Stimulated activated CD4-positive, alpha-beta T cell treated with anti-CD3 and anti-CD28 coated beads, TNF-alpha, amount 100 ng/mL, for 4 hours (primary cell): ENCODE data around the gene LTBP3.
A peak's percentile ranks its signal among the peaks of the same experiment; 100 is the strongest.

ENCODE experiments used
- DNase-seq, 3 experiments: peaks; one replicate each; pipeline ENCODE4 v3.0.0-alpha.2; 2020; ENCODE audit warnings: low read depth in 3 of 3

The LTBP3 gene

DNA sequence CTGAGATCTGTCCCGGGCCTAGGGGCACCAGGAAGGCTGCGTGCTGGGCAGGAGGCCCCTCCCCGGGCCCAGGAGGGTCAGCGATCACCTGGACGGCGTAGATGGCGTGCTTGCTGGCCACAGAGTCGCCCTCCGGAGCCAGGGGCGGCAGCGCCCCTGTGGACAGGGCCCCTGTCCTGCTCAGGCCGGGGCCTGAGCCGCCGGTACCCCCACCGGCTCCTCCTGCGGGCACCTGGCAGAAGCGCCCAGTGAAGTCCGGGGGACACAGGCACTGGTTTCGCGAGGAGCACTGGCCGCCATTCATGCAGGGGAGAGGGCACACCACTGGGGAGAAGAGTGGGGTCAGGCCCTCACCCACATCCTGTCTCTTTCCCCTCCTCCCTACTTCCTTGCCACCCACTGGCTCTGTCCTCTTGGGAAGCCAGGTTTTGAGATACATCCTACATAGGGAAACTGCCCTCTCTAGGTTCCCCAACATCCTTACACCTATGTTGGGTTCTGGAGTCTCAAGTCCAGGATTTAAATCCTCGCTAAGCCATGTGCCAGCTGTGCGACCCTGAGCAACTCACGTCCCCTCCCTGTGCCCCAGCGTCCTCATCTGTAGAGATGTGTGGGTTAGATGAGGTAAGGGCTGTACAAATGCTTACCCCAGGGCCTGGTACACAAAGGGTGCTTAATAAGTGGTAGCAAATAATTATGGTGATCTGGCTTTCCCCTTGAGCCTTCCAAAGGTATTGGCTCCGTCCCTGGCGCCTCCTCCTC is 3.9 kb downstream of the LTBP3 start:
- no peak for DNase-seq

DNA sequence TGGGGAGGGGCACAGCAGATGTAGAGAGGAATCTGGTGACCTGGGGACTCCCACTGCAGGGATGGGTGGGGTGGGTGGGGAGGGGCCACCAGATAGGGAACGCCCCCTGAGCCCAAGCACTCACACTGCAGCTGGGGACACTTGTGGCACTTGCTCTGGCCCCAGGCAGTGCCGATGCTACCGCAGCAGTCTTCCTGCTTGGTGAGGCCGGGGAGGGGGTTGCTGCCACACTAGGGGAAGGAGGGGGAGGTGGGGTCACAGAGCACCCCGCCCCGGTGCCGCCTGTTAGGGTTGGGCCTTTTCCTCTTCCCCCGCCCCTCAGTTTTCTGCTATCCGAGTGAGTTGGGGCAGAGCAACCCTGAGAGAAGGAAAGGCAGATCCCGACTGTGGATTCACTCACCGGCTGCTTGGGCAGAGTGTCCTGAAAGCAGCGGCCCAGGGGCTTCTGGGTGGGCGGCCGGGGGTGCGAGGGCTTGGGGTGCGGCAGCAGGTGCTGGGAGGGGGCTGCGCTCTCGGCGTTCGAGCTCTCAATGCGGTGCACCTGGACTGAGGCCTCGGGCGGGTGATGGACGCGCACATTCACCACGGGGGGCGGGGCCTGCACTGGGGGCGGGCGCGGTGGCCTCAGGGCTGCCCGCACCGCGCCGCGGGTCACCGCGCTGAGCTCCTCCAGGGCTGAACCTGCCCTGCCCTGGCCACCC is 4.7 kb downstream of the LTBP3 start:
- DNase-seq = peak in 1 of 3 experiments; percentile 47

- no peak for DNase-seq
These were observed 5.7 kb downstream of the LTBP3 start for GRCh38 chr11:65552388-65552951.

GRCh38 chr11:65551572-65552387 is 6.4 kb downstream of the LTBP3 start:
- DNase-seq = no peak

DNA sequence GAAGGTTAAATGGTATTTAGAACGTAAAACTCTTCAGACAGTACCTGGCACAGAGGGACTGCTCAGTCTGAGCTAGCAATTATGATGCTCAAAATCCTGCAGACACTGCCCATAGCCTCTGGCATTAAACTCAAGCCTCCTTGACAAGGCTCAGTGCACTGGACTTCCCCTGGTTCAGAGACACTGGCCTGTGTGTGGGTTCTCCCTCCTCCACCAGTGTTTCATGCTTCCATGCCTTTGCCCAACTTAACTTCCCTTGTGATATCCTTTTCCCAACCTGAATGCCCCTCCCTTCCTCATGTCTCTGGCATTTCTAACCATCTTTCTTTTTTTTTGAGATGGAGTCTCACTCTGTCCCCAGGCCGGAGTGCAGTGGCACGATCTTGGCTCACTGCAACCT is 9.1 kb downstream of the LTBP3 start:
- DNase-seq = no peak

GRCh38 chr11:65548395-65548794 is 9.8 kb downstream of the LTBP3 start:
- no peak for DNase-seq

DNA sequence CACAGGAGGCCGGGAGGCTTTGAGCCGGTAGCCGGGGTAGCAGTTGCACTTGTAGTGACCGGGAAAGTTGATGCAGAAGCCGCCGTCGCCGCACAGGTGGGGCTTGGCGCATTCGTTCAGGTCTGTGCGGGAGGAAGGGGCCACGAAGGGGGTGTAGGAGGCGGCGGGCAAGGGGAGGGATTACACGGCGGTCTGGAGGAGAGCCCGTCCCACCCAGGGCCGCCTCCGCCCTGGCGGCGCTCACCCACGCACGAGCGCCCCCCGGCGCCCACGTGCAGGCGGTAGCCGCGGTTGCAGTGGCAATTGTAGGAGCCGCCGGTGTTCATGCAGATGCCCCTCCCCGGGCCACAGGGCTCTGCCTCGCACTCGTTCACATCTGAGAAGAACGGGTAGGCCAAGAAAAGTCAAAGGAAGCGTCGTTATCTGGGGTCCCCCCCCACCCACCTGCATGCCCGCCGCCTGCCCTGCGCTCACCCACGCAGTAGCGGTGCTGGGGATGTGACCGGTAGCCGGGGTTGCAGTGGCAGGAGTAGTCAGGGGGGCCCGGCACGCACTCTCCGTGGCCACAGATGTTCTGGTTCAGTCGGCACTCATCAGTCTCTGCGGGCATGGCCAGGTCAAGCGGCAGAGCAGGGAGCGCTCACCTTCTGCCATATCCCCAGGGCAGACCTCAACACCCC is 10.6 kb downstream of the LTBP3 start:
- no peak for DNase-seq

DNA sequence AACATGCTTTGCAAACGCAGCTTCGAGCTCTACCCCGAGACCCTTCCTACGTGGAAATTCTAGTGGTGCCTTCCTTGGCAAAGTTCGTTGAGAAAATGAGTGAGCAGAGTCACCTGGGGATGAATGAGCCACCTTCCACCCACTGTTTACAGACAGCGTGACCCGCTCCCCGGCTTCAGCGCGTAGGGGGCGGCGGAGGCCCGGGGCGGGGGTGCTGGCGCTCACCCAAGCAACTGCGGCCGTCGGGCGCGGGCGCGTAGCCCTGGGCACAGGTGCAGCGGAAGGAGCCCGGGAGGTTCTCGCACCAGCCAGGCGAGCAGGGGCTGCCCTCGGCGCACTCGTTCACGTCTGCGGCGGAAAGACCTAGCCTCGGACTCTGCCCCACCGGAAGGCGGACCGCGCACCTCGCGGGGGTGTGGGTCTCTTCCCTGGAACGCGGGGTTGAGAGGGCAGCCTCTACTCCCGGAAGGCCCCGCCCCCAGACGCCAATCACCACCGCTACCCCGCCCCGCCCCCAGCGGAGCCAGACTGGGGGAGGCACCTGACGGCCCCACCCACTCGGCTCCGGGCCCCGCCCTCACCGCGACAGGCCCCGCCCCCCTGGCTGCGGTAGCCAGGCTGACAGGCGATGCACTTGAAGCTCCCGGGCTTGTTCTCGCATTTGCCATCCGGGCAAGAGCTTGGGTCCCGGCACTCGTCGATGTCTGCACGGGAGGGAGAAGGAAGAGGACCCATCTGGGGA is 11.8 kb downstream of the LTBP3 start:
- peak; percentile 98 to 99 (median 98) for DNase-seq

- DNase-seq = no peak
These were observed 12.3 kb downstream of the LTBP3 start for GRCh38 chr11:65545853-65546216.

DNA sequence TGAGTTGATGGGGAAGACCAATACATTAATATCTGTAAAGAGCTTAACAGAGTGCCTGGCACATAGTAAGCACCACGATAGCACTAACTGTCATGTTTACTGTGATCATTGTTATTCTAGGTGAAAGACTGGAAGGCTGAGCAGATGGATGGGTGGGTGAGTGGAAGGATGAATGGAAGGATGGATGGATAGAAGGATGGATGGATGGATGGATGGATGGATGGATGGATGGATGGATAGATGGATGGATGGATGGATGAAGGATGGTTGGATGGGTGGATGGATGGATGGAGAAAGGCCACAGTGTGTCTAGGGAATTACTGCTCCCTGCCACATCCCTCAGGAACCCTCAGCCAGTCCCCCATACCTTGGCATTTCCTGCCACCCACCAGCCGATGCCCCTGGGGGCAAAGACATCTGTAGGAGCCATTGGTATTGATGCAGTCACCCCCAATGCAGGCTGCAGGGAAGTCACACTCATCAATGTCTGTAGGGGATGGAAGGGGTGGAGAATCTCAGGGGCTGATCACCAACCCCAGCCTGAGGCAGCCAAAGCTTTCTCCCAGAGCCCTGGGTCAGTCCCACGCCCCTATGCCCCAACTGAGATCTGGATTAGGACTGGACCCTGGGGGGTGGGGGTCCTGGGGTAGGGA is 15.3 kb downstream of the LTBP3 start:
- DNase-seq = no peak

- no peak for DNase-seq
These were observed 16.8 kb downstream of the LTBP3 start for GRCh38 chr11:65541093-65541982.

DNA sequence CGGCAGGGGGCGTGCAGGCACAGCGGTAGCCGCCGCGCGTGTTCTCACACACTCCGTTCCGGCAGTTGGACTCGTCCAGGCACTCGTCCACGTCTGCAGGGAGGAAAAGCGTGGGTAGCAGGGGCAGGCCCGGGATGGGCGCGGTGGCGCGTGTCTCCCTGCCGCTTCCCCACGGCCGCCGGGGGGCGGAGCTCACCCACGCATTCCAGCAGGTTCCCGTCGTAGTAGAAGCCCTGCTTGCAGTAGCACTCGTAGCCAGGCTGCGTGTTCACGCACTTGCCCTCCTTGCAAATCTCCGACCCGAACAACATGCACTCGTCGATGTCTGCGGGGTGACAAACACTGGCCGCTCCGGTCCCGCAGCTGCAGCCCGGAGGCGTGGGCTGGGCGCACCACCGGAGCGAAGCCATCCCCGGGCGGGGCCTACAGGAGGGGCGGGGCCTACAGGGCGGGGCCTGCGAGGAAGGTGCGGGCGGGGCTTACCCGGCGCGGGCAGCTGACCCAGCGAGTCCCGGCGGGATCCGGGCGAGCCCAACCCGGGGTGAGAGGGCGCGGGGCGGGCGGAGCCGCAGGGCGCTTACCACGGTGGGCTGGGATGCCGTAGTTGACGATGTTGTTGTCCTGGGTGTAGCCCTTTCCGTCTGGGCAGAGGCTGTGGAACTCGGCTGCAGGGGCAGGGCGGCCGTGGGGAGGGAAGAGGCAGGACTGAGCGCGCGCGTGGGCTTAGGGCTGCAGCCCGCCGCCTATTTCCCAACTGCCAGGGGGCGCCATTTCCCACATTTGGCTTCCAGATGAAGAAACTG is 17.7 kb downstream of the LTBP3 start:
- DNase-seq = peak; percentile 79 to 87 (median 80)

DNA sequence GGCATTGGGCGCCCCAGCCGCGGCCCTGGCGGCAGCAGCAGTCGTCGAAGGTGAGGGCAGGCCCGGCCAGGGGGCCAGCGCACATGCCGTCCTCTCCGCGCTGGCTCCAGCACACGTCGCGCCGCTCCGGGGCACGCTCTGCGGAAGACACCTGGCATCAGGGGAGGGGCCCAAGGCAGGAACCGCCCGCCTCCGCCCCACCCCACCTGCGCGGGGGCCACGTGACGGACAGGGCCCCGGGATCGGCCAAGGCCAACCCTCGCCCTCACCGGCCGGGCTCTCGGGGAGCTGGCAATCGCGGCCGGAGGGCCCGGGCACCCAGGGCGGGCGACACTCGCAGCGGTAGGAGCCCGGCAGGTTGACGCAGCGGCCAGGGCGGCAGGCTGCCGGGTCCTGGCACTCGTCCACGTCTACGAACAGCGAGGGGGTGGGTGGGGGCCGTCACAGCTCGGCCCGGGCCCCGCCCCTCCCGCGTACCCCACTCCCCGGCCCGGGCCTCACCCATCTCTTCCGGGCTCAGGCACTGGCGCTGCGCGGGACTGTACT is 18.3 kb downstream of the LTBP3 start:
- no peak for DNase-seq

DNA sequence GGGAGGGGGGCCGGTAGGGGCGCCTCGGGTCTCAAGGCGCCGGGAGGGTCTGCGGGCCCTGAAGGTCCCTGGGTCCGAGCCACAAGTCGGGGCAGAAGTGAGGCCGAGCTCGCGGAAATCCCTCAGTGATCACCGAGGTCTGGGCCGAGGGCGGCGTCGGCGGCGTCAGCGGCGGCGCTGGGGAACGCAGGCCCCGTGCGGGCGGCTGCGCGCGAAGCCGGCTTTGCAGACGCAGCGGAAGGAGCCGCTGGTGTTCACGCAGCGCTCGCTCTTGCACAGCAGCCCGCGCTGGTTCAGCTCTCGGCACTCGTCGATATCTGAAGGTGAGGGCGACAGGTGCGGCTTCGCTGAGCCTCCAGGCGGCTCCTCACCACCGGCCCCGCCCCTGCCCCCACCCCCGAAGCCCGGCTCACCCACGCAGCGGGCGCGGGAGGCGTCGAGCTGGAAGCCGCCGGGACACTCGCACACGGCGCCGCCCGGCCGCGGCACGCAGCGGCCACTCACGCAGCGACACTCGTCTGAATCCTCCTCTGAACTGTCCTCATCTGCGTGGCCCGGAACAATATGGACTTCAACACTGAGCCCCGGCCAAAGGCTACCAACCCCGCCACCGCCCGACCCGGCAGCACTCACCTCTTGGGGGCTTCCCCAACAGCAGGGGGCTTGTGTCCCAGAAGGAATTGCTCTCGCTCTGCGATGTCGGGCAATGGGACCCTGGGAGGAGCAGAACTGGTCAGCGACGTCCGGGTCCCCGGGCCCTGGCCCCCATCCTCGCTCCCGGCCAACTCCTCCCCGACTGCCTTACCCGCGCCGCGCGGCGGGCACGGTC is 19.0 kb downstream of the LTBP3 start:
- no peak for DNase-seq

DNA sequence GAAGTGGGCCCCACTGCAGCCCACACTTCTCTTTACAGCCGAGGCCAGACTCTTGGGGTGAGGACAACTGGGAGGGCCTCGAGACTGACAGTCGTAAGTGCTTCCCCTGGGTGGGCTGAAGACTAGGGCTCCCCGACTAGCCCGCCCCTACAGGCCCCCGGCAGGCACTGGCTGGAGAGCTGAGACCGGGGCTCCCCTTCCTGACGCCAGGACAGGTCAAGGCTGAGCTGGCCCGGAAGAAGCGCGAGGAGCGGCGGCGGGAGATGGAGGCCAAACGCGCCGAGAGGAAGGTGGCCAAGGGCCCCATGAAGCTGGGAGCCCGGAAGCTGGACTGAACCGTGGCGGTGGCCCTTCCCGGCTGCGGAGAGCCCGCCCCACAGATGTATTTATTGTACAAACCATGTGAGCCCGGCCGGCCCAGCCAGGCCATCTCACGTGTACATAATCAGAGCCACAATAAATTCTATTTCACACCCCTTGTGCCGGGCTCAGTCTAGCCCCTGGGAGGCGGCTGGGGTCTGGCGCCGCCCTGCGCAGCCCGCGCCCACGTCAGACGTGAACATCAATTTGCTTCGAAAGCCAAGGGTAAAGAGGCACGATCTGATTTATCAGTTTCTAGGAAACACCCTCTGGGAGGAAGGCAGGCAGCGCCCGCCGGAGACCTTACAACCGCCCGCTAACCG is 19.8 kb downstream of the LTBP3 start:
- DNase-seq = no peak

DNA sequence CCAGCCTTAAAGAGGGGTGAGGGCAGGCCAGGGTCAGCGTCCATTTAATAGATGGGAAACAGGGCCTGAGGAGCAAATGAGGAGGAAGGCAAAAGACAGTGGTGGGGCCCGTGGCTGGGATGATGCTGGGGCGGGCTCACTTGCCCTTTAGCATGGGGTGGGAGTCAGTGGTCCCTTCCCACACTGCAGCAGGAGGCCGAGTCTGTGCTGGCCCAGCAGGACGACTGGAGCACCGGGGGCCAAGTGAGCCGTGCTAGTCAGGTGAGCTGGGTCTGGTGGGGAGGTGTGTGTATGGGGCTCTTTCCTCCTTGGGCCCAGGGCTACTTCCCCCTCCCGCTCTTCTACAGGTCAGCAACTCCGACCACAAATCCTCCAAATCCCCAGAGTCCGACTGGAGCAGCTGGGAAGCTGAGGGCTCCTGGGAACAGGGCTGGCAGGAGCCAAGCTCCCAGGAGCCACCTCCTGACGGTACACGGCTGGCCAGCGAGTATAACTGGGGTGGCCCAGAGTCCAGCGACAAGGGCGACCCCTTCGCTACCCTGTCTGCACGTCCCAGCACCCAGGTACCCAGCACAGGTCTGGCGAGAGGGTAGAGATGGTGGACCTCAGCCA is 20.4 kb downstream of the LTBP3 start:
- DNase-seq = no peak

DNA sequence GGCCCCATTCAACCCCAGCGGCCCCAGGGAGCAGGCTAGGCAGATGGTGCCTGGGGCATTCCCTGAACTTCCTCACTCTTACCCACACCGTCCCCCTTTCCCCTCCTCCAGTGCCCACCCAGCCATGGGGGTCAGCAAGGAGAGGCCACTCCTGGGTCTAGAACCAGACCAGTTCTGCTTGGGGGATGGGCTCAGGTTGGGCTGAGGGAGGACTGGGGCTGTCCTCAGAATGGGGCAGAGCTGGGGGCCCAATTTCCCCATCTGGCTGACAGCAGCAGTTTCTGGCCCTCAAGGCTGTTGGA is 20.9 kb downstream of the LTBP3 start:
- DNase-seq = no peak
